Endodermal cell (in vitro differentiated cells): Measurements from ENCODE around the gene CPEB3. TPM values are rescaled to one million over a fixed set of nuclear protein-coding genes. Genes with fewer than 3 reads are reported as not detected.
"Not testable (repeated sequence)": the region's sequence is repeated elsewhere in the genome, so short reads cannot be mapped to it uniquely, and the experiment has no call there.

Experiments
- DNase-seq: peaks from one replicate; pipeline ENCODE4 v3.0.0-alpha.2; 2017
- H3K27ac ChIP-seq: 2 replicates; pipeline ENCODE4 v1.5.1; 2013; ENCODE audit warnings: mild to moderate bottlenecking, low read depth, low read length, moderate library complexity
- H3K27me3 ChIP-seq: 2 replicates; pipeline ENCODE4 v1.6.1; 2013; ENCODE audit warnings: mild to moderate bottlenecking, low read length, moderate library complexity; ENCODE audit not compliant: insufficient read depth, control insufficient read depth, poor library complexity, severe bottlenecking
- H3K36me3 ChIP-seq: 2 replicates; pipeline ENCODE4 v1.7.0; 2013; ENCODE audit warnings: mild to moderate bottlenecking, low read length, moderate library complexity; ENCODE audit not compliant: control insufficient read depth, insufficient read depth
- H3K4me1 ChIP-seq: one replicate; pipeline ENCODE4 v1.7.0; 2013; ENCODE audit warnings: low read length; ENCODE audit not compliant: control insufficient read depth, insufficient read depth
- H3K4me3 ChIP-seq: 2 replicates; pipeline ENCODE4 v1.5.1; 2013; ENCODE audit warnings: mild to moderate bottlenecking, low read length, moderate library complexity
- H3K9ac ChIP-seq: 2 replicates; pipeline ENCODE4 v1.6.1; 2013; ENCODE audit warnings: mild to moderate bottlenecking, low read length, moderate library complexity; ENCODE audit not compliant: poor library complexity, severe bottlenecking; ENCODE audit errors: extremely low read depth
- H3K9me3 ChIP-seq: 2 replicates; pipeline ENCODE4 v1.6.1; 2013; ENCODE audit warnings: mild to moderate bottlenecking, low read length, moderate library complexity; ENCODE audit not compliant: control insufficient read depth
- H3K27ac Mint-ChIP-seq: 2 replicates; pipeline ENCODE4 v1.8.0; 2020; ENCODE audit warnings: mixed read lengths
- H3K27me3 Mint-ChIP-seq: 2 replicates; pipeline ENCODE4 v1.8.0; 2021; ENCODE audit warnings: mild to moderate bottlenecking, mixed read lengths; ENCODE audit not compliant: insufficient read depth
- H3K36me3 Mint-ChIP-seq: 2 replicates; pipeline ENCODE4 v1.8.0; 2020; ENCODE audit warnings: low read depth, mixed read lengths
- H3K4me1 Mint-ChIP-seq: 2 replicates; pipeline ENCODE4 v1.8.0; 2020; ENCODE audit warnings: mixed read lengths
- H3K4me3 Mint-ChIP-seq: 2 replicates; pipeline ENCODE4 v1.8.0; 2020; ENCODE audit warnings: mild to moderate bottlenecking, moderate library complexity, mixed read lengths
- H3K9me3 Mint-ChIP-seq: 2 replicates; pipeline ENCODE4 v1.8.0; 2020; ENCODE audit warnings: mild to moderate bottlenecking, mixed read lengths
- WGBS, 2 experiments: methylation state at CpG; one replicate each; pipeline versions ENCODE4 v1.1.5 to v1.1.7; 2013; ENCODE audit warnings: missing lambda C conversion rate in 2 of 2, mixed read lengths in 1 of 2; ENCODE audit not compliant: insufficient coverage in 1 of 2, insufficient read length in 1 of 2; 5-methylcytosine and 5-hydroxymethylcytosine counted together
- total RNA-seq, 2 donors: library from RNA; stranded (reverse); fragmentation: NEBNext Ultra II Directional in 1 of 2; extraction: Animal tissue kit (Norgen Biotek cat#: 25700) in 1 of 2; gene quantifications; 2 replicates in 1 of 2; 3 replicates in 1 of 2; pipeline ENCODE4 v1.2.1, GENCODE V29; 2021
- TF ChIP-seq, protein P1 (sequence below): fragments of 200-600 bp; sonication (generic); conservative IDR thresholded peaks from 2 replicates; pipeline ENCODE4 v1.5.0; 2021; ENCODE audit warnings: antibody characterized with exemption, mild to moderate bottlenecking

CPEB3 gene
- total RNA-seq, 2 donors from 2014 or later: 1.1 to 1.3 TPM

DNA sequence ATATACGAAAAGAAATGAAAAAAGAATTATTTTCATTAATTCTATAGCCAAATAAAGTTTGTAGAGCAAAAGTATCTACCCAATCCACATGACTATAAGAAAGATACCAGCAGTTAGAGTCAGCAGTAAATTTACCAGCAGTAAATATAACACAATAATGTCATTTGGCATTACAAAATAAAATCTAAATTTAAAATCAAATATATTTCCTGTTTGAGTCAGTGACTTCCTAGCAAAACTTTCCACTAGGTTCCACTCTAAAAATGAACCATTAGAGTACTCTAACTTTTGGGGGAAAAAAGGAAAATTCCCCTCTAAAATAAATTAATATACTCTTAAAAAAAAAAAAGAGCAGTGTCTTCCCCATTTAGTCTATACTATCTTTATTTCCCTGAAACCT is 144.8 kb downstream of the CPEB3 start:
- H3K9me3 ChIP-seq: no peaks in the 10 kb centered on the region
- no peaks in the 10 kb centered on the region for H3K4me1 ChIP-seq
- WGBS, 2 experiments: no CpG with 5 or more reads among the region's 1 CpG
- Mint-ChIP-seq H3K27me3 (no peaks in the 10 kb centered on the region), H3K27ac (no peak overlapping the region), H3K36me3 (no peaks in the 10 kb centered on the region), H3K4me3 (no peak overlapping the region), H3K4me1 (no peaks in the 10 kb centered on the region), H3K9me3 (no peaks in the 10 kb centered on the region)
- H3K9ac ChIP-seq: no peak overlapping the region
- H3K27me3 ChIP-seq: no peaks in the 10 kb centered on the region
- no peak overlapping the region for H3K4me3 ChIP-seq
- no peaks in the 10 kb centered on the region for H3K36me3 ChIP-seq
- no peak overlapping the region for H3K27ac ChIP-seq
- TF ChIP-seq, protein P1, sequence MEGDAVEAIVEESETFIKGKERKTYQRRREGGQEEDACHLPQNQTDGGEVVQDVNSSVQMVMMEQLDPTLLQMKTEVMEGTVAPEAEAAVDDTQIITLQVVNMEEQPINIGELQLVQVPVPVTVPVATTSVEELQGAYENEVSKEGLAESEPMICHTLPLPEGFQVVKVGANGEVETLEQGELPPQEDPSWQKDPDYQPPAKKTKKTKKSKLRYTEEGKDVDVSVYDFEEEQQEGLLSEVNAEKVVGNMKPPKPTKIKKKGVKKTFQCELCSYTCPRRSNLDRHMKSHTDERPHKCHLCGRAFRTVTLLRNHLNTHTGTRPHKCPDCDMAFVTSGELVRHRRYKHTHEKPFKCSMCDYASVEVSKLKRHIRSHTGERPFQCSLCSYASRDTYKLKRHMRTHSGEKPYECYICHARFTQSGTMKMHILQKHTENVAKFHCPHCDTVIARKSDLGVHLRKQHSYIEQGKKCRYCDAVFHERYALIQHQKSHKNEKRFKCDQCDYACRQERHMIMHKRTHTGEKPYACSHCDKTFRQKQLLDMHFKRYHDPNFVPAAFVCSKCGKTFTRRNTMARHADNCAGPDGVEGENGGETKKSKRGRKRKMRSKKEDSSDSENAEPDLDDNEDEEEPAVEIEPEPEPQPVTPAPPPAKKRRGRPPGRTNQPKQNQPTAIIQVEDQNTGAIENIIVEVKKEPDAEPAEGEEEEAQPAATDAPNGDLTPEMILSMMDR: no peak
- DNase-seq: no peak

DNA sequence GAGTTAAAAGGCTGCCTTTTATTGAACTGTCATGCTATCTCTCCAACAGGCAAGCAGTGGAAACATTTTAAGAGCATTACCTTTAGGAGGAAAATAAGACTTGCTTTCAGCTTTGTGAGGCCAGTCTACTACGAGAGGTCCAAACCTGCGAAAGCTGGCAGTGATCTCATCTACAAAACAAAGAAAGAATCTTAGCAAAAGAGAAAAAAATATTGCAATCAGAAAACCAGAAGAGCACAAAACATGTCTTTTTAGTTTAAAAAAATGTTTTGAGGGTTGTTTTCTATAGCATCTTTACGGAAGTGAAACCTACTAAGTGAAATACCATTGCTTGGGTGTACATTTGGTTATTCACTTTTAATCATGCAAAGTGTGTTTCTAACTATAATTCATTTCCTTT is 147.9 kb downstream of the CPEB3 start:
- no peaks in the 10 kb centered on the region for H3K36me3 ChIP-seq
- no peak overlapping the region for H3K9ac ChIP-seq
- peaks cover 5% of the 10 kb centered on the region for H3K9me3 Mint-ChIP-seq
- H3K27ac Mint-ChIP-seq: no peak overlapping the region
- H3K4me1 ChIP-seq: no peaks in the 10 kb centered on the region
- WGBS, 2 experiments: 95 to 100% methylated on average over 1 to 3 of the region's 3 CpGs
- peaks cover 3% of the 10 kb centered on the region for H3K36me3 Mint-ChIP-seq
- H3K4me3 ChIP-seq: no peak overlapping the region
- H3K27me3 ChIP-seq: no peaks in the 10 kb centered on the region
- TF ChIP-seq, protein P1: no peak
- H3K27ac ChIP-seq: no peak overlapping the region
- H3K27me3 Mint-ChIP-seq: no peaks in the 10 kb centered on the region
- H3K4me1 Mint-ChIP-seq: no peaks in the 10 kb centered on the region
- no peaks in the 10 kb centered on the region for H3K9me3 ChIP-seq
- H3K4me3 Mint-ChIP-seq: no peak overlapping the region
- DNase-seq: no peak

DNA sequence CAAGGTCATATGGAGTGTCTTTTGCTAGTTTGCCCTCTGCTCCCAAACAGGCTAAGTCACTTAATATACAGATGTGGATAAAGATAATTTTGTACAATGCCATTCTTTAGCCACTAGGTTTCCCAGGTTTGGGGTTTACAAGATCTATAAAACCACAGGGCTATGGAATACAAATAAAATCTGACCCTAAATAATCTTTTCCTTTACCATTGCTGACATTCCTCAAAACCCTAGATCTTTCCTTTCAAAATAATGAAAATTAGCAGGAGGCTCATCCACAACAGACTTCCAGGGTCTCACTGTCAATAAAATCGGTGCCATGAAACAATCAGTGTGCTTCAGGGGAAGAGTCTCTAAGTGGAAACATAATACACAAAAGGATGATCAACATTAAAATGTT is 148.4 kb downstream of the CPEB3 start:
- Mint-ChIP-seq H3K36me3 (peaks cover 3% of the 10 kb centered on the region), H3K4me3 (no peak overlapping the region), H3K9me3 (peaks cover 5% of the 10 kb centered on the region), H3K27ac (no peak overlapping the region), H3K4me1 (no peaks in the 10 kb centered on the region), H3K27me3 (no peaks in the 10 kb centered on the region)
- no peaks in the 10 kb centered on the region for H3K9me3 ChIP-seq
- no peak overlapping the region for H3K4me3 ChIP-seq
- DNase-seq: no peak
- no peaks in the 10 kb centered on the region for H3K27me3 ChIP-seq
- WGBS, 2 experiments: 67 to 95% methylated on average over 1 of the region's 1 CpG
- no peaks in the 10 kb centered on the region for H3K36me3 ChIP-seq
- no peak overlapping the region for H3K9ac ChIP-seq
- no peak overlapping the region for H3K27ac ChIP-seq
- no peaks in the 10 kb centered on the region for H3K4me1 ChIP-seq
- TF ChIP-seq, protein P1: peak; percentile 48

DNA sequence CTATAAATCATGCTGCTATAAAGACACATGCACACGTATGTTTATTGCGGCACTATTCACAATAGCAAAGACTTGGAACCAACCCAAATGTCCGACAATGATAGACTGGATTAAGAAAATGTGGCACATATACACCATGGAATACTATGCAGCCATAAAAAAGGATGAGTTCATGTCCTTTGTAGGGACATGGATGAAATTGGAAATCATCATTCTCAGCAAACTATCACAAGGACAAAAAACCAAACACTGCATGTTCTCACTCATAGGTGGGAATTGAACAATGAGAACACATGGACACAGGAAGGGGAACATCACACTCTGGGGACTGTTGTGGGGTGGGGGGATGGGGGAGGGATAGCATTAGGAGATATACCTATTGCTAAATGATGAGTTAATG is 149.7 kb downstream of the CPEB3 start:
- H3K9me3 Mint-ChIP-seq, H3K27ac Mint-ChIP-seq, H3K4me1 Mint-ChIP-seq, H3K27me3 Mint-ChIP-seq, H3K27ac ChIP-seq, H3K4me3 ChIP-seq, H3K4me1 ChIP-seq, H3K4me3 Mint-ChIP-seq, H3K27me3 ChIP-seq, DNase-seq, H3K9ac ChIP-seq, H3K9me3 ChIP-seq, H3K36me3 ChIP-seq, H3K36me3 Mint-ChIP-seq: not testable (repeated sequence)
- WGBS, 2 experiments: no CpG with 5 or more reads among the region's 3 CpGs

DNA sequence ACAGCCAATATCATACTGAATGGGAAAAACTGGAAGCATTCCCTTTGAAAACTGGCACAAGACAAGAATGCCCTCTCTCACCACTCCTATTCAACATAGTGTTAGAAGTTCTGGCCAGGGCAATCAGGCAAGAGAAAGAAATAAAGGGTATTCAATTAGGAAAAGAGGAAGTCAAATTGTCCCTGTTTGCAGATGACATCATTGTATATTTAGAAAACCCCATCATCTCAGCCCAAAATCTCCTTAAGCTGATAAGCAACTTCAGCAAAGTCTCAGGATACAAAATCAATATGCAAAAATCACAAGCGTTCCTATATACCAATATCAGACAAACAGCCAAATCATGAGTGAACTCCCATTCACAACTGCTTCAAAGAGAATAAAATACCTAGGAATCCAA is 156.8 kb downstream of the CPEB3 start:
- not testable (repeated sequence) for H3K27me3 Mint-ChIP-seq, H3K27ac ChIP-seq, H3K36me3 ChIP-seq, H3K4me3 ChIP-seq, H3K9ac ChIP-seq, H3K27ac Mint-ChIP-seq, H3K36me3 Mint-ChIP-seq, H3K4me3 Mint-ChIP-seq, H3K4me1 Mint-ChIP-seq, H3K4me1 ChIP-seq, H3K9me3 ChIP-seq, DNase-seq
- peaks cover 13% of the 10 kb centered on the region for H3K27me3 ChIP-seq
- 100% methylated on average over 1 of the region's 1 CpG; no CpG with 5 or more reads in 1 of the 2 experiments for WGBS, 2 experiments
- H3K9me3 Mint-ChIP-seq: peaks cover 15% of the 10 kb centered on the region
